Chondrocyte (in vitro differentiated cells): ENCODE measurements around the gene CYFIP1. TPM values are rescaled to one million over a fixed set of nuclear protein-coding genes. Genes with fewer than 3 reads are reported as not detected.
A peak's percentile ranks its signal among the peaks of the same experiment; 100 is the strongest.

Source experiments
- DNase-seq: peaks from one replicate; pipeline ENCODE4 v3.0.0; 2021; ENCODE audit warnings: mixed read lengths, low spot score
- H3K27ac Mint-ChIP-seq: one replicate; pipeline ENCODE4 v1.8.0; 2021; ENCODE audit warnings: mild to moderate bottlenecking, moderate library complexity, mixed read lengths; ENCODE audit not compliant: unreplicated experiment
- H3K27me3 Mint-ChIP-seq: 2 replicates; pipeline ENCODE4 v1.8.0; 2021; ENCODE audit warnings: low read depth, mixed read lengths
- H3K36me3 Mint-ChIP-seq: 2 replicates; pipeline ENCODE4 v1.8.0; 2021; ENCODE audit warnings: low read depth, mixed read lengths
- H3K4me1 Mint-ChIP-seq: 2 replicates; pipeline ENCODE4 v1.8.0; 2021; ENCODE audit warnings: low read depth, mild to moderate bottlenecking, mixed read lengths
- H3K4me3 Mint-ChIP-seq: one replicate; pipeline ENCODE4 v1.8.0; 2021; ENCODE audit warnings: mild to moderate bottlenecking, moderate library complexity, mixed read lengths; ENCODE audit not compliant: unreplicated experiment
- H3K9me3 Mint-ChIP-seq: 2 replicates; pipeline ENCODE4 v1.8.0; 2021; ENCODE audit warnings: low read depth, mixed read lengths
- CTCF ChIP-seq: fragments of 200-600 bp; sonication (generic); IDR thresholded peaks from 2 replicates; pipeline ENCODE4 v1.5.0; 2021; ENCODE audit warnings: antibody characterized with exemption, mild to moderate bottlenecking, moderate library complexity
- total RNA-seq: library from RNA; stranded (reverse); gene quantifications from 3 replicates; pipeline ENCODE4 v1.2.1, GENCODE V29; 2021

Gene CYFIP1
- total RNA-seq, 1 donor from 2014 or later: 98.5 TPM

- peaks cover 17% of the 10 kb centered on the region for H3K36me3 Mint-ChIP-seq
- no peak for TF ChIP-seq CTCF
- no peaks in the 10 kb centered on the region for H3K4me1 Mint-ChIP-seq
- H3K27me3 Mint-ChIP-seq: no peaks in the 10 kb centered on the region
- no peaks in the 10 kb centered on the region for H3K9me3 Mint-ChIP-seq
- H3K27ac Mint-ChIP-seq: no peak overlapping the region
- DNase-seq: no peak
- H3K4me3 Mint-ChIP-seq: no peak overlapping the region
Observed at GRCh38 chr15:22851513-22851912, 128.7 kb downstream of the CYFIP1 start.

GRCh38 chr15:22850055-22850454, 130.1 kb downstream of the CYFIP1 start:
- Mint-ChIP-seq H3K36me3 (peaks cover 13% of the 10 kb centered on the region), H3K9me3 (no peaks in the 10 kb centered on the region), H3K27ac (no peak overlapping the region), H3K27me3 (no peaks in the 10 kb centered on the region), H3K4me1 (peaks cover 6% of the 10 kb centered on the region), H3K4me3 (no peak overlapping the region)
- no peak for TF ChIP-seq CTCF
- no peak for DNase-seq

- TF ChIP-seq CTCF: no peak
- H3K36me3 Mint-ChIP-seq: no peaks in the 10 kb centered on the region
- H3K27ac Mint-ChIP-seq: no peak overlapping the region
- H3K9me3 Mint-ChIP-seq: no peaks in the 10 kb centered on the region
- no peak for DNase-seq
- no peaks in the 10 kb centered on the region for H3K27me3 Mint-ChIP-seq
- no peak overlapping the region for H3K4me3 Mint-ChIP-seq
- peaks cover 23% of the 10 kb centered on the region for H3K4me1 Mint-ChIP-seq
Observed at GRCh38 chr15:22846073-22846472, 134.1 kb downstream of the CYFIP1 start.

- no peak for DNase-seq
- Mint-ChIP-seq H3K27ac (peak overlapping the region; percentile 67), H3K27me3 (no peaks in the 10 kb centered on the region), H3K4me3 (no peak overlapping the region), H3K36me3 (no peaks in the 10 kb centered on the region), H3K4me1 (peaks cover 29% of the 10 kb centered on the region), H3K9me3 (no peaks in the 10 kb centered on the region)
- TF ChIP-seq CTCF: no peak
Observed at GRCh38 chr15:22845289-22845900, 134.8 kb downstream of the CYFIP1 start.

GRCh38 chr15:22844421-22845288, 135.5 kb downstream of the CYFIP1 start:
- no peak for TF ChIP-seq CTCF
- Mint-ChIP-seq H3K36me3 (no peaks in the 10 kb centered on the region), H3K4me3 (no peak overlapping the region), H3K9me3 (no peaks in the 10 kb centered on the region), H3K27ac (peak overlapping the region; percentile 41), H3K27me3 (no peaks in the 10 kb centered on the region), H3K4me1 (peaks cover 37% of the 10 kb centered on the region)
- DNase-seq: no peak
